ENCODE data around the gene ITGA7.

ITGA7 gene

DNA sequence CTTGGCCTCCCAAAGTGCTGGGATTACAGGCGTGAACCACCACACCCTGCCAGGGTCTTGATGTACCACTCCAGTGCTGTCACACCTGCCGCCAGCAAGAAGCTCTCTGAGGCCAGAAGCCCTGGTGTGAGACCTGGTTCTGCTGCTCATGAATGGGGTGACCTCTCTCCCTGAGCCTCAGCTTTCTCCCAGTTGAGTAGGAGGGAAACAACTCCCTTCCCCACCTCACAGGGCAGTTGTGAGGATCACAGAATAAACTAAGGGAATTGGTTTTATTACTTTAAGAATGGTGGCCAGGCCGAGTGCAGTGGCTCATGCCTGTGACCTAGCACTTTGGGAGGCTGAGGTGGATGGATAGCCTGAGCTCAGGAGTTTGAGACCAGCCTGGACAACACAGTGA, 26.9 kb upstream of the ITGA7 start:
- Histone ChIP-seq H3K9me3 (no peaks in the 10 kb centered on the region), H3K36me3 (no peaks in the 10 kb centered on the region), H3K4me2 (no peak overlapping the region), H3K4me1 (peaks cover 60% of the 10 kb centered on the region), H3K9ac (no peak overlapping the region), H3K4me3 (no peak overlapping the region), H3K27me3 (no peaks in the 10 kb centered on the region), H3K27ac (no peak overlapping the region), H4K20me1 (no peaks in the 10 kb centered on the region)
- TF ChIP-seq Cebpa-rat (IDR thresholded peaks at IDR 0.05): no peak

DNA sequence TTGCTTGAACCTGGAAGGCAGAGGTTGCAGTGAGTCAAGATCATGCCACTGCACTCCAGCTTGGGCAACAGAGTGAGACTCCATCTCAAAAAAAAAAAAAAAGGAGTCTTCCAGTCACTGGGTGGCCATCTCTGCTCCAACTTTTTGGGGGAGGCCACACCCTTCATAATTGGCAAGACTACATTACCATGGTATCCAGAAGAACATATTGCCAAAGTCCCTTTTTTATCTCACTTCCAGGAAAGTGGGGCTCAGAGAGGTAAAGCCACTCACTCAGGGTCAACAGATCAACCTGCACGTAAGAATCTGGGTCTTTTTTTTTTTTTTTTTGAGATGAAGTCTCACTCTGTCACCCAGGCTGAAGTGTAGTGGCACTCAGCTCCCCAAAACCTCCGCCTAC, 26.2 kb upstream of the ITGA7 start:
- H3K36me3 ChIP-seq: no peaks in the 10 kb centered on the region
- H3K27me3 ChIP-seq: no peaks in the 10 kb centered on the region
- H4K20me1 ChIP-seq: no peaks in the 10 kb centered on the region
- H3K9ac ChIP-seq: no peak overlapping the region
- no peak overlapping the region for H3K4me3 ChIP-seq
- no peak for TF ChIP-seq Cebpa-rat (IDR thresholded peaks at IDR 0.05)
- peak overlapping the region; percentile 99 for H3K4me2 ChIP-seq
- no peaks in the 10 kb centered on the region for H3K9me3 ChIP-seq
- peaks cover 60% of the 10 kb centered on the region for H3K4me1 ChIP-seq
- H3K27ac ChIP-seq: no peak overlapping the region

GRCh38 chr12:55733021-55733555, 25.4 kb upstream of the ITGA7 start:
- H3K4me1 ChIP-seq: peaks cover 60% of the 10 kb centered on the region
- H3K9me3 ChIP-seq: no peaks in the 10 kb centered on the region
- H3K4me3 ChIP-seq: peak overlapping the region; percentile 28; the same call in 1 of the 2 replicates
- no peaks in the 10 kb centered on the region for H3K36me3 ChIP-seq
- peak overlapping the region; percentile 59; the same call in 1 of the 2 replicates for H3K27ac ChIP-seq
- TF ChIP-seq Cebpa-rat (IDR thresholded peaks at IDR 0.05): no peak
- H3K9ac ChIP-seq: 0 out of 2 replicates have a peak overlapping the region, but pooled peaks have one; percentile 10
- no peaks in the 10 kb centered on the region for H3K27me3 ChIP-seq
- H4K20me1 ChIP-seq: peaks cover under 1% of the 10 kb centered on the region; the same call in 1 of the 2 replicates
- H3K4me2 ChIP-seq: peak overlapping the region; percentile 99

DNA sequence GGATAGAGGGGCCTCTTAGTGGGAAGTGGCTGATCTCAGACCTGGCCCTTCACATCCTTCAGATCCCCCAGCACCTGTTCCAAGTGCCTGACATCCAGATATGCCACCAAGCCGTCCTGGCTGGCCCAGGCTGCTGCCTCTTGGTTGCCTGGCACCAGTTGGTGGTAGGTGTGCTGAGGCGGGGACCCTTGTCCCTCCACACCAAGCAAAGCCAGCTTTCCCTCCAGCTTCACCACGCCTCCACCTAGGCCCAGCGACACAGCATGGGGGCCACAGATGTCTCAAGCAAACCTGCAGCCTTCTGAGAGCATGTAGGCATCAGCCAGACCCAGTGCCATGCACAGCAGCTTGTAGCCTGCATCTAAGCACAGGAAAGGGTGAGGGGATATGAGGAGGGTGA, 24.6 kb upstream of the ITGA7 start:
- Histone ChIP-seq H3K9ac (no peak overlapping the region), H3K4me2 (peak overlapping the region; percentile 99), H3K9me3 (no peaks in the 10 kb centered on the region), H3K4me3 (no peak overlapping the region), H4K20me1 (peaks cover 8% of the 10 kb centered on the region), H3K27me3 (no peaks in the 10 kb centered on the region), H3K4me1 (peaks cover 59% of the 10 kb centered on the region), H3K36me3 (peaks cover under 1% of the 10 kb centered on the region), H3K27ac (no peak overlapping the region)
- TF ChIP-seq Cebpa-rat (IDR thresholded peaks at IDR 0.05): no peak

DNA sequence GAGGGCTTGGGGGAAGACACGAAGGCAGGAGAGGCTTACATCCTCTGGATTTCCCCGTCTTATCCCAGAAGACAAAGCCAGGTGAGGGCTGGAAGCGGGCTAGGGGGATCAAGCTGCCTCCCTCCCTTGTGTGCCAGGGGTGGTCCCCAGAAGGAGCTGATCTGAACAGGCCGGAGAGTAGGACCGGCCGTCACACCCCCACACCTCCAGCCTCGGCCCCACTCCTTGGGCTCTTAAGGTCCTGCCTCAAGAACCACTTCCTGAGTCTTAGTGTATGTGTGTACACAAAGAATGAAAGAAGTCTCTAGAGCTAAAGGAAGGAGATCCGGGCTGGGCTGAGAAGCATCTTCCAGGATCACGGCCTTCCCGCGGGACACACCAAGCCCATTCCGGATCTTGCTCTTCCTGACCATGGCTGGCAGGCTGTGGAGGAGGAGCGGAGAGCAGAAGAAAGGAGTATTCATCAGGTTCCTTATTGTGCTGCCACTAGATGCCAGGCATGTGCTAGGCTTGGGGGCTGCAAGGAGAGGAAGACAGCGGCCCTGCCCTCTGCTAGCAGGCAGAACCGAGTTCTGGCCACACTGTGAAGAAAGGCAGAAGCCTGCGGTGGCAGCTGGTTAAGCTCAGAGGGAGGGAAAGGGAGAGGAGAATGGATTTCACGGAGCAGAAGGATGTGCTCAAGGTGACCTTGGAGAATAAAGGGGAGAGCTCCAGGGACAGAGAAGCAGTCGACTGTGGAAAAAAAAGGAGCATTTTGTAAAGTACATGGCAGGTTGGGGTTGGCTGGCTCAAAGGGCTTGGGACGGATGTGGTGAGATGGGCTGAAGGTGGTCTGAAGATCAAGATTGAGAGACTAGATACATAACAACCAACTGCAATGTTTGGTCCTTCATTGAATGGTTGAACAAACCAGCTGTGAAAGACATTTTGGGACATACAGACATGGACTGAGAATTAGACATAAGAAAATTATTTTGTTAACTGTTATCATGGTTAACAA, 22.4 kb upstream of the ITGA7 start:
- peaks cover 67% of the 10 kb centered on the region for H3K4me1 ChIP-seq
- H3K27ac ChIP-seq: peak overlapping the region; percentile 89
- peaks cover 24% of the 10 kb centered on the region for H4K20me1 ChIP-seq
- peak overlapping the region; percentile 99 for H3K4me2 ChIP-seq
- H3K27me3 ChIP-seq: no peaks in the 10 kb centered on the region
- H3K4me3 ChIP-seq: peak overlapping the region; percentile 77
- H3K9me3 ChIP-seq: no peaks in the 10 kb centered on the region
- peaks cover 21% of the 10 kb centered on the region for H3K36me3 ChIP-seq
- TF ChIP-seq Cebpa-rat (IDR thresholded peaks at IDR 0.05): no peak
- peak overlapping the region; percentile 87 for H3K9ac ChIP-seq

DNA sequence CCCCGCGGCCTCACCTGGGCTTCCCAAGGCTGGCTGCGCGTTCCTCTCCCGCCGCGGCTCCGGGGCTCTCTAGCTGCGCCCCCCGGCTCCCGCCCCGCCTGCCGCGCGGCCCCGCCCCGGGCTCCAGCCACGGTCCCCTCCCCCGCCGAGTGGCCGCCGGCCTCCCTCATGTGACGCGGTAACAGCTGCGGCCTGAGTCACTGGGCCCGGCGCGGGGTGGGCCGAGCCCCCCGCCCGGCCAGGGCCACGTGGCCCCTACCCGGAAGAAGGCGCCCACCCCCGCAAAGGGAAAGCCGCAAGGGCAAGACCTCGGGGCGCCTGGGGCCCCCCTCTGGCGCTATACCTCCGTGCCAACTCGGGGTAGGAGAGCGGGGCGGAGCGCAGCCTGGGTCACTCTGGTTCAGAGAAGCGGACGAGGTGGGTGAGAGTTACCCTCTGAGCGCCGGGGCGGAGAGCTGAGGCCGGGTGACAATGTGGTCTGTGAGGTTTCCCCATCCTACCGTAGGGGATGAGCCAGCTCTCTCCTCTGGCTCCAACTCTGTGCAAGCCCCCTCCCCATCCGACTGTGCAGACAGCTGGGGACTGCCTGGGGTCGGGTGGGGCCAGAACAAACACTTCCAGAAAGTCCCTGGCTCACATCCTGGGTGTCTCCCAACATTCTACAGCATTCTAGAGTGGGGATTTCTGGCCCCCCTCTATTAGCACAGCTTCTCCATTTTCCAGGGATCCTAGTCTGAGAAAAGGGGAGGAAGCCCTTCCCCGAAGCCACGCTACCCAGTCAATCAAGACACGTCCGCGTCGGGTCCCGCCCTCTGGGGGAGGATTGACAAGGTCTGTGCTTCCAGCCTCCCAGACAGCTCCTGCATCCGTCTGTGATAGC, 21.5 kb upstream of the ITGA7 start, which contains the start of gene CD63:
Gene CD63 (minus strand): TSS at position 71 of the 880 bp plus-strand sequence. CDS start 668 bp downstream, outside the sequence.
- H3K4me2 ChIP-seq: peak within 1 kb of the TSS; percentile 99
- H3K27me3 ChIP-seq: no peaks in the 10 kb centered on the region
- TF ChIP-seq Cebpa-rat (IDR thresholded peaks at IDR 0.05): no peak
- H3K4me3 ChIP-seq: peak within 1 kb of the TSS; percentile 77
- H4K20me1 ChIP-seq: peaks cover 28% of the 10 kb centered on the region
- H3K4me1 ChIP-seq: peaks cover 76% of the 10 kb centered on the region
- H3K36me3 ChIP-seq: peaks cover 29% of the 10 kb centered on the region
- H3K27ac ChIP-seq: peak within 1 kb of the TSS; percentile 89
- H3K9ac ChIP-seq: peak within 1 kb of the TSS; percentile 87
- no peaks in the 10 kb centered on the region for H3K9me3 ChIP-seq

- H4K20me1 ChIP-seq: peaks cover 28% of the 10 kb centered on the region
- peak overlapping the region; percentile 89 for H3K27ac ChIP-seq
- TF ChIP-seq Cebpa-rat (IDR thresholded peaks at IDR 0.05): no peak
- peak overlapping the region; percentile 87 for H3K9ac ChIP-seq
- peaks cover 77% of the 10 kb centered on the region for H3K4me1 ChIP-seq
- no peaks in the 10 kb centered on the region for H3K27me3 ChIP-seq
- H3K4me2 ChIP-seq: peak overlapping the region; percentile 99
- no peaks in the 10 kb centered on the region for H3K9me3 ChIP-seq
- H3K36me3 ChIP-seq: peaks cover 36% of the 10 kb centered on the region
- H3K4me3 ChIP-seq: peak overlapping the region; percentile 77
Measured at GRCh38 chr12:55728186-55728938, 20.7 kb upstream of the ITGA7 start.

DNA sequence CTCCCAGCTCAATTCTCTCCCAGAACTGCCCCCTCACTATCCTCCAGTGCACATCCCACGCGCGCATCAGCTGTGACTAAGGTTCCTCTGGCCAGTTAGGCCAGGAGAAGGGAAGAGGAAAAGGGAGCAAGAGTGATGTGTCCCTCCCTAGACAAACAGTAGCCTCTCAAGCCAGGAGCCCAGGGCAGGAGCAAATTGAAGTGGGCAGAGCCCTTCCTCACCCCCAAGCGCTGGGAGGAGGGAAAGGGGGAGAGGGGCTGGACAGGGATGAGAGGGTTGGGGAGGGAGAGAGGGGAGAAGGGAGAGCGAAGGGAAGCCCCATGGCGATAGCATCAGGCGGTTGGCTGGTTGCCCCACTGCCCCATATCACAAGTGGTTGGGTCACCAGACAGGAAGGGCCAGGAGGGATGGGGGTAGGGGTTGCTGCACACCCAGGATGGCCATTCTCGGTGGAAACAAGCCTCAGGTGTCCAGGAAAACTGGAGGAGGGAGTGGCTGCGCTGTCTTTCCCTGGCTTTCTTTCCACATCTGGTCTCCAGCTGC, 20.0 kb upstream of the ITGA7 start:
- Histone ChIP-seq H3K9me3 (no peaks in the 10 kb centered on the region), H3K27ac (peak overlapping the region; percentile 89), H3K27me3 (no peaks in the 10 kb centered on the region), H3K4me1 (peaks cover 77% of the 10 kb centered on the region), H3K9ac (peak overlapping the region; percentile 87), H3K36me3 (peaks cover 36% of the 10 kb centered on the region), H3K4me2 (peak overlapping the region; percentile 99), H4K20me1 (peaks cover 28% of the 10 kb centered on the region), H3K4me3 (peak overlapping the region; percentile 77)
- TF ChIP-seq Cebpa-rat (IDR thresholded peaks at IDR 0.05): no peak

Data from BLaER1 (cell line).